DMS153 treated with DMSO at 0.1 percent for 48 hours (cell line): ENCODE results near the gene SLC8A2.

Source experiments
- DNase-seq: peaks from one replicate; lab custom pipeline; 2025; ENCODE audit not compliant: unreplicated experiment; lab: John Stamatoyannopoulos, UW

Gene SLC8A2

GRCh38 chr19:47432091-47432490 lies 39.6 kb downstream of the SLC8A2 start:
- DNase-seq, result no peak

GRCh38 chr19:47430041-47430802 lies 41.5 kb downstream of the SLC8A2 start:
- DNase-seq, result peak; percentile 51

- no peak for DNase-seq
Observed at GRCh38 chr19:47429140-47429793, 42.4 kb downstream of the SLC8A2 start.

GRCh38 chr19:47428177-47428894 lies 43.4 kb downstream of the SLC8A2 start:
- peak; percentile 98 for DNase-seq

GRCh38 chr19:47427241-47428176 lies 44.2 kb downstream of the SLC8A2 start:
- peak; percentile 63 for DNase-seq

GRCh38 chr19:47423203-47423882 lies 48.4 kb downstream of the SLC8A2 start:
- no peak for DNase-seq

- no peak for DNase-seq
Observed at GRCh38 chr19:47422417-47423163, 49.1 kb downstream of the SLC8A2 start.

- DNase-seq, result no peak
Observed at GRCh38 chr19:47421844-47422395, 49.8 kb downstream of the SLC8A2 start.

- DNase-seq, result no peak
Observed at GRCh38 chr19:47421244-47421786, 50.4 kb downstream of the SLC8A2 start.

- DNase-seq, result no peak
Observed at GRCh38 chr19:47419789-47420188, 51.9 kb downstream of the SLC8A2 start.

GRCh38 chr19:47419030-47419783 lies 52.5 kb downstream of the SLC8A2 start, which contains the start of gene MEIS3:
TSS of gene MEIS3 (minus strand) at chr19:47419527. CDS start at chr19:47419081, 446 bp downstream.
- no peak for DNase-seq

- DNase-seq, result no peak
Observed at GRCh38 chr19:47418692-47419029, 53.0 kb downstream of the SLC8A2 start.

- DNase-seq, result no peak
Observed at GRCh38 chr19:47417746-47418691, 53.7 kb downstream of the SLC8A2 start.

GRCh38 chr19:47417107-47417745 lies 54.5 kb downstream of the SLC8A2 start:
- DNase-seq, result no peak

- DNase-seq, result no peak
Observed at GRCh38 chr19:47416643-47416985, 55.1 kb downstream of the SLC8A2 start.

GRCh38 chr19:47415953-47416642 lies 55.6 kb downstream of the SLC8A2 start:
- no peak for DNase-seq
